ENCODE measurements around the gene CAPG. TPM values are rescaled to one million over a fixed set of nuclear protein-coding genes. Genes with fewer than 3 reads are reported as not detected.
A peak's percentile ranks its signal among the peaks of the same experiment; 100 is the strongest.
"Not testable (repeated sequence)": the region's sequence is repeated elsewhere in the genome, so short reads cannot be mapped to it uniquely, and the experiment has no call there.

CAPG gene
- total RNA-seq, 2 donors from 2014 or later = 80.7 to 96.1 TPM

GRCh38 chr2:85367180-85367579 is 43.0 kb downstream of the CAPG start:
- Histone ChIP-seq H3K9me3 (no peaks in the 10 kb centered on the region), H3K4me1 (replicated peaks) (no peaks in the 10 kb centered on the region), H3K27ac (no peak overlapping the region), H3K4me3 (no peak overlapping the region), H3K36me3 (no peaks in the 10 kb centered on the region), H3K27me3 (replicated peaks; ENCODE audit: insufficient read depth) (no peaks in the 10 kb centered on the region)
- intact Hi-C loops (cut with DNase I) = no loop called here
- WGBS = 80% methylated on average over 5 of the region's 5 CpGs
- TF ChIP-seq CTCF (IDR thresholded peaks at IDR 0.05) (no peak), POLR2A (IDR thresholded peaks at IDR 0.05) (no peak), POLR2AphosphoS5 (IDR thresholded peaks at IDR 0.05) (no peak)
- no peak for DNase-seq (ENCODE audit: low spot score)

- H3K4me1 ChIP-seq (replicated peaks); H3K27ac ChIP-seq; H3K36me3 ChIP-seq; intact Hi-C loops (cut with DNase I); H3K27me3 ChIP-seq (replicated peaks; ENCODE audit: insufficient read depth); H3K4me3 ChIP-seq; H3K9me3 ChIP-seq; DNase-seq (ENCODE audit: low spot score): not testable (repeated sequence)
- WGBS = 95% methylated on average over 5 of the region's 5 CpGs
Observed at GRCh38 chr2:85362653-85363387, 47.3 kb downstream of the CAPG start.

- H3K4me1 ChIP-seq (replicated peaks) = no peaks in the 10 kb centered on the region
- intact Hi-C loops (cut with DNase I) = no loop called here
- no peaks in the 10 kb centered on the region for H3K27me3 ChIP-seq (replicated peaks; ENCODE audit: insufficient read depth)
- TF ChIP-seq CTCF (IDR thresholded peaks at IDR 0.05) (no peak), POLR2AphosphoS5 (IDR thresholded peaks at IDR 0.05) (no peak), POLR2A (IDR thresholded peaks at IDR 0.05) (no peak)
- WGBS = 89% methylated on average over 3 of the region's 3 CpGs
- DNase-seq (ENCODE audit: low spot score) = no peak
- H3K4me3 ChIP-seq = no peak overlapping the region
- no peaks in the 10 kb centered on the region for H3K9me3 ChIP-seq
- H3K36me3 ChIP-seq = no peaks in the 10 kb centered on the region
- H3K27ac ChIP-seq = no peak overlapping the region
Observed at GRCh38 chr2:85357736-85358135, 52.4 kb downstream of the CAPG start.

GRCh38 chr2:85356186-85356585 is 54.0 kb downstream of the CAPG start:
- intact Hi-C loops (cut with DNase I) = no loop called here

GRCh38 chr2:85355521-85355920 is 54.6 kb downstream of the CAPG start:
- no peak for DNase-seq (ENCODE audit: low spot score)
- WGBS = 67% methylated on average over 3 of the region's 3 CpGs
- Histone ChIP-seq H3K36me3 (peaks cover 0 to 4% of the 10 kb centered on the region in 2 donors), H3K9me3 (no peaks in the 10 kb centered on the region), H3K27ac (no peak overlapping the region), H3K4me1 (replicated peaks) (no peaks in the 10 kb centered on the region), H3K4me3 (peak overlapping the region; percentile 54 to 73), H3K27me3 (replicated peaks; ENCODE audit: insufficient read depth) (no peaks in the 10 kb centered on the region)
- TF ChIP-seq POLR2A (IDR thresholded peaks at IDR 0.05) (no peak), CTCF (IDR thresholded peaks at IDR 0.05) (no peak), POLR2AphosphoS5 (IDR thresholded peaks at IDR 0.05) (no peak)
- intact Hi-C loops (cut with DNase I) = no loop called here

More at GRCh38 chr2:85356186-85356585, 54.0 kb downstream of the CAPG start:
- TF ChIP-seq CTCF (IDR thresholded peaks at IDR 0.05) (no peak), POLR2A (IDR thresholded peaks at IDR 0.05) (no peak), POLR2AphosphoS5 (IDR thresholded peaks at IDR 0.05) (no peak)
- H3K27me3 ChIP-seq (replicated peaks; ENCODE audit: insufficient read depth) = no peaks in the 10 kb centered on the region
- WGBS = 86% methylated on average over 2 of the region's 2 CpGs
- H3K4me3 ChIP-seq = no peak overlapping the region
- peaks cover 0 to under 1% of the 10 kb centered on the region in 2 donors for H3K36me3 ChIP-seq
- H3K9me3 ChIP-seq = no peaks in the 10 kb centered on the region
- DNase-seq (ENCODE audit: low spot score) = no peak
- H3K27ac ChIP-seq = no peak overlapping the region
- no peaks in the 10 kb centered on the region for H3K4me1 ChIP-seq (replicated peaks)
